OCI-LY3 (cell line): ENCODE results near the gene FAM151A.

ENCODE experiments used
- H2AFZ ChIP-seq: fragments of 200-600, 300-600 bp; shearing (Covaris generic); 2 replicates; pipeline ENCODE4 v1.6.0; 2014; ENCODE audit warnings: antibody characterized with exemption, low read depth, low read length
- H3K27ac ChIP-seq: fragments of 200-600, 300-600 bp; sonication (generic); 2 replicates; pipeline ENCODE4 v1.5.1; 2014; ENCODE audit warnings: mild to moderate bottlenecking, low read length, moderate library complexity, mixed read lengths
- H3K27me3 ChIP-seq: fragments of 200-600, 300-600 bp; sonication (generic); 2 replicates; pipeline ENCODE4 v1.6.1; 2014; ENCODE audit warnings: low read depth, low read length, mixed read lengths
- H3K36me3 ChIP-seq: fragments of 200-600, 300-600 bp; sonication (generic); replicated peaks from 2 replicates; pipeline ENCODE3; 2014; ENCODE audit warnings: low read depth, low read length, mixed read lengths
- H3K4me1 ChIP-seq: fragments of 300-600, 200-600 bp; sonication (generic); 2 replicates; pipeline ENCODE4 v1.6.1; 2014; ENCODE audit warnings: low read length, mixed read lengths
- H3K4me2 ChIP-seq: fragments of 200-600, 300-600 bp; sonication (generic); 2 replicates; pipeline ENCODE4 v1.6.1; 2014; ENCODE audit warnings: low read length, mixed read lengths
- H3K4me3 ChIP-seq: fragments of 300-600, 200-600 bp; sonication (generic); 2 replicates; pipeline ENCODE4 v1.5.1; 2014; ENCODE audit warnings: antibody characterized with exemption, mild to moderate bottlenecking, low read length, moderate library complexity
- H3K79me2 ChIP-seq: fragments of 300-600, 200-600 bp; shearing (Covaris generic); 2 replicates; pipeline ENCODE4 v1.6.1; 2014; ENCODE audit warnings: mild to moderate bottlenecking, low read length, mixed read lengths
- H3K9ac ChIP-seq: fragments of 300-600, 200-600 bp; shearing (Covaris generic); 2 replicates; pipeline ENCODE4 v1.6.0; 2014; ENCODE audit warnings: mild to moderate bottlenecking, low read length, moderate library complexity
- H3K9me3 ChIP-seq: fragments of 200-600, 300-600 bp; shearing (Covaris generic); 2 replicates; pipeline ENCODE4 v1.6.1; 2014; ENCODE audit warnings: low read length, mixed read lengths; ENCODE audit not compliant: insufficient read depth
- H4K20me1 ChIP-seq: fragments of 200-600, 300-600 bp; sonication (generic); 2 replicates; pipeline ENCODE4 v1.6.1; 2016; ENCODE audit warnings: low read length, mixed read lengths; ENCODE audit not compliant: insufficient read depth
- CTCF ChIP-seq: fragments of 200-600, 300-600 bp; sonication (generic); IDR thresholded peaks from 2 replicates; pipeline ENCODE4 v1.5.1; 2014; ENCODE audit warnings: antibody characterized with exemption, low read length, low read depth
- EZH2phosphoT487 ChIP-seq: fragments of 200-600 bp; shearing (Covaris generic); IDR thresholded peaks from 2 replicates; pipeline ENCODE4 v1.6.1; 2018; ENCODE audit warnings: antibody characterized with exemption, mixed run types, low read depth

Gene FAM151A

GRCh38 chr1:54574158-54574778, 49.1 kb downstream of the FAM151A start:
- Histone ChIP-seq H4K20me1 (no peaks in the 10 kb centered on the region), H3K9ac (no peak overlapping the region), H3K79me2 (no peaks in the 10 kb centered on the region), H3K4me1 (no peaks in the 10 kb centered on the region), H3K4me3 (no peak overlapping the region), H3K36me3 (no peaks in the 10 kb centered on the region), H3K9me3 (no peaks in the 10 kb centered on the region), H2AFZ (no peak overlapping the region), H3K27ac (no peak overlapping the region), H3K27me3 (no peaks in the 10 kb centered on the region), H3K4me2 (no peak overlapping the region)
- TF ChIP-seq EZH2phosphoT487: no peak
- TF ChIP-seq CTCF: no peak

GRCh38 chr1:54572542-54572850, 50.8 kb downstream of the FAM151A start:
- no peaks in the 10 kb centered on the region for H3K27me3 ChIP-seq
- no peak overlapping the region for H3K27ac ChIP-seq
- H2AFZ ChIP-seq: no peak overlapping the region
- no peaks in the 10 kb centered on the region for H3K9me3 ChIP-seq
- H3K4me2 ChIP-seq: no peak overlapping the region
- H3K4me1 ChIP-seq: no peaks in the 10 kb centered on the region
- no peak overlapping the region for H3K4me3 ChIP-seq
- TF ChIP-seq EZH2phosphoT487: no peak
- TF ChIP-seq CTCF: no peak
- H3K79me2 ChIP-seq: no peaks in the 10 kb centered on the region
- no peaks in the 10 kb centered on the region for H3K36me3 ChIP-seq
- no peaks in the 10 kb centered on the region for H4K20me1 ChIP-seq
- no peak overlapping the region for H3K9ac ChIP-seq

GRCh38 chr1:54571803-54572541, 51.4 kb downstream of the FAM151A start:
- H2AFZ ChIP-seq: no peak overlapping the region
- H3K4me2 ChIP-seq: no peak overlapping the region
- H3K4me1 ChIP-seq: no peaks in the 10 kb centered on the region
- H3K27me3 ChIP-seq: no peaks in the 10 kb centered on the region
- H4K20me1 ChIP-seq: no peaks in the 10 kb centered on the region
- no peaks in the 10 kb centered on the region for H3K36me3 ChIP-seq
- no peak overlapping the region for H3K4me3 ChIP-seq
- no peaks in the 10 kb centered on the region for H3K79me2 ChIP-seq
- no peaks in the 10 kb centered on the region for H3K9me3 ChIP-seq
- H3K9ac ChIP-seq: no peak overlapping the region
- TF ChIP-seq EZH2phosphoT487 (no peak), CTCF (no peak)
- H3K27ac ChIP-seq: no peak overlapping the region

GRCh38 chr1:54571326-54571725, 52.0 kb downstream of the FAM151A start:
- no peak overlapping the region for H3K27ac ChIP-seq
- TF ChIP-seq CTCF: no peak
- no peak for TF ChIP-seq EZH2phosphoT487
- H2AFZ ChIP-seq: no peak overlapping the region
- H4K20me1 ChIP-seq: no peaks in the 10 kb centered on the region
- H3K9ac ChIP-seq: no peak overlapping the region
- H3K4me2 ChIP-seq: no peak overlapping the region
- no peaks in the 10 kb centered on the region for H3K36me3 ChIP-seq
- no peaks in the 10 kb centered on the region for H3K9me3 ChIP-seq
- no peaks in the 10 kb centered on the region for H3K27me3 ChIP-seq
- H3K4me1 ChIP-seq: no peaks in the 10 kb centered on the region
- no peak overlapping the region for H3K4me3 ChIP-seq
- H3K79me2 ChIP-seq: no peaks in the 10 kb centered on the region
